Naive thymus-derived CD8-positive, alpha-beta T cell (primary cell): ENCODE measurements around the gene PPIP5K2. TPM values are rescaled to one million over a fixed set of nuclear protein-coding genes. Genes with fewer than 3 reads are reported as not detected.
A peak's percentile ranks its signal among the peaks of the same experiment; 100 is the strongest.

ENCODE experiments used
- ATAC-seq, 2 donors: fragments of 150-1000 bp; cut with Tn5 transposase in 1 of 2; sonication (Bioruptor Pico), chemical (Tn5 transposase) in 1 of 2; 1 replicate in 1 of 2; 2 replicates in 1 of 2; pipeline ENCODE4 v1.10.0; 2021; ENCODE audit warnings: mild to moderate bottlenecking in 2 of 2, moderate library complexity in 2 of 2
- POLR2A ChIA-PET: fragments of 350-600 bp; sonication (Branson Sonifier 250); formaldehyde crosslinking; loops from one replicate; lab custom pipeline; 2021; ENCODE audit warnings: antibody characterized with exemption; lab: Charles Lee
- DNase-seq, 10 donors: peaks; one replicate each; pipeline versions ENCODE4 v3.0.0 to v3.0.0-alpha.2; 2020 to 2022
- H3K27ac Mint-ChIP-seq, 10 donors: one replicate each; pipeline ENCODE4 v1.8.0; 2020 to 2022; ENCODE audit warnings: mild to moderate bottlenecking in 10 of 10, mixed read lengths in 10 of 10, moderate library complexity in 4 of 10, inconsistent platforms in 1 of 10
- H3K27me3 Mint-ChIP-seq, 5 donors: one replicate each; pipeline ENCODE4 v1.8.0; 2021 to 2022; ENCODE audit warnings: mixed read lengths in 5 of 5
- H3K36me3 Mint-ChIP-seq, 3 donors: one replicate each; pipeline ENCODE4 v1.8.0; 2020 to 2022; ENCODE audit warnings: mixed read lengths in 3 of 3, mild to moderate bottlenecking in 2 of 3, inconsistent platforms in 1 of 3
- H3K4me1 Mint-ChIP-seq, 4 donors: one replicate each; pipeline ENCODE4 v1.8.0; 2021 to 2022; ENCODE audit warnings: mixed read lengths in 4 of 4
- H3K4me3 Mint-ChIP-seq, 10 donors: one replicate each; pipeline ENCODE4 v1.8.0; 2020 to 2022; ENCODE audit warnings: mild to moderate bottlenecking in 10 of 10, mixed read lengths in 10 of 10, moderate library complexity in 6 of 10, inconsistent platforms in 1 of 10
- H3K9me3 Mint-ChIP-seq, 9 donors: one replicate each; pipeline ENCODE4 v1.8.0; 2020 to 2022; ENCODE audit warnings: mixed read lengths in 9 of 9, mild to moderate bottlenecking in 3 of 9, inconsistent platforms in 1 of 9, moderate library complexity in 1 of 9
- polyA plus RNA-seq, 3 donors: library from polyadenylated mRNA; unstranded; fragments of 300-500 nt; fragmentation: Illumina TruSeq; gene quantifications; one replicate each; pipeline ENCODE4 v1.2.3, GENCODE V29; 2021
- total RNA-seq, 8 experiments: library from RNA in 2 of 8; stranded (reverse) in 2 of 8; gene quantifications; one replicate each; pipeline ENCODE4 v1.2.3 and lab custom pipeline; 2021 to 2026

Gene PPIP5K2
- total and polyA plus RNA-seq, 5 experiments from 2014 or later = 19.9 to 77.2 (median 21.4) TPM

DNA sequence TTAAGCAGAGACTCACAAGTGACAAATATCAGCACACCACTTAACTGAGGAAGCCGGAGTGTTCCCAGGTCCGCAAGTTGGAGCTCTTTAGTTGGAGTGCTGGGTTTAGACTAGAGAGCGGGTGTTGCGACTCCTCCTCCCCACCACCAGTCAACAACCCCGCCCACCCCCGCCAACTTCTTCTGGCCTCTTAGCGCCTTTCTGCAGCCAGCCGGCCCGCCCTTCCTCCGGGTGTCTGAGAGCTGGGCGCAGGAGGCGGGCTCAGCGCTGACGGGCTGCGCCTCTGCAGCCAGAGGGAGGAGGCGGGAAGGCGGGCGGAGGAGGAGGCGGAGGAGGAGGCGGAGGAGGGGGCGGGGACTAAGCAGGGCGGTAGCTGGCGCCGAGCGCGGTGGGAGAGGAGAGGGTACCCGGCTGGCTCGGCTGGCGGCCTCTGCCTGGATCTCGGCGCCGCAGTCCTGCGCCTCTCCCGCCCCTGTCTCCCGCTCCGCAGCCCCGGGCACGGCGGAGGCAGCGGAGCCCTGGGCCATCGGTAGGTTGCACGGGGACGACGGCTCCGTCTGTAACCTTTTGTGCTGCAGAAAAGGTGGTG is 138.4 kb downstream of the PPIP5K2 start, which contains the start of gene MACIR:
TSS of gene MACIR (plus strand) at position 396 of the 589 bp plus-strand sequence. CDS start 17,157 bp downstream, outside the sequence.
- POLR2A ChIA-PET = interaction anchor here (1.4 to 2.9 kb wide), 3 partner anchors 18 to 305 kb away, joined by 4 to 20 read pairs (median 5); partner anchors contain the start of genes GIN1 and PPIP5K2
- H3K4me1 Mint-ChIP-seq = peaks cover 7 to 22% (median 15%) of the 10 kb centered on the region in 4 donors
- ATAC-seq (peak; percentile 88 to 91), DNase-seq (peak; percentile 82 to 96 (median 90))
- H3K4me3 Mint-ChIP-seq = peak within 1 kb of the TSS; percentile 81 to 92 (median 86)
- H3K27ac Mint-ChIP-seq = peak within 1 kb of the TSS; percentile 55 to 92 (median 88)
- no peaks in the 10 kb centered on the region for H3K9me3 Mint-ChIP-seq
- H3K27me3 Mint-ChIP-seq = peaks cover 3 to 20% (median 9%) of the 10 kb centered on the region in 5 donors
- H3K36me3 Mint-ChIP-seq = no peaks in the 10 kb centered on the region

DNA sequence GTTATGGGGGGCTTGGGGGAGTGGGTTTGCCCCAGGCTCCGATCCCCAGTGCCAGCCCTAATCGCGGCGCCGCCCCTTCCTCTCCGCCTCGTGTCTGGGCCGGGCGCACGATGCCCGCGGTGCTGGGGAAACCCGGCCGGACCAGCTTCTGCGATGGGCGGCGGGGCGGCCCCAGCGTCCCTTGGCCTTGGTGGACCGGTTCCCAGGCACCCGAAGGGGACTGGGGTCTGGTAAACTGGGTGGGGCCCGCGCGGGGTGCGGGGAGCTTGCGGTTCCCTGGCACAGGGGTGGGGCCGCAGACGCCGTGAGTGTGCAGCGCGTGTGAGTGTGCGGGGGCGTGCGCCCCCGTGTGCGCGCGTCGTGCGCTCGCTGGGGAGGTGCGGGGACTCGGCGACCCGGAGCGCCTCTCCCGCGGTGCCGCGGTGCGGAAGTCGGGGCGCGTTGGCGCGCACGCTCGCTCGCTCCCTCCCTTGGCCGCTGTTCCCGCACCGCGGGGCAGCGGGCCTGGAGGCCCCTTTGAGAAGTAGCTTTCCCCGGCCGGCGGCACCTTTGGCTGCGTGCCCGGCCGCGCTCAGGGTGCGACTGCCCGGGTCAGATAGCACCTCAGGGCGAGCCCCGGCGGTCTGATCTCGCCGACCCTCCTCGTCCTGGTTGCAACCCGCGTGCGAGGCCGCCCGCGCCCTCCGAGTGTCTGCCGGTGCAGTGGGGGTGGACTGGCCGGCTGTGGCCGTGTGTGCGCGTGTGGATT is 139.0 kb downstream of the PPIP5K2 start:
- DNase-seq (peak; percentile 43 to 75 (median 60)), ATAC-seq (peak; percentile 56 to 60)
- Mint-ChIP-seq H3K9me3 (no peaks in the 10 kb centered on the region), H3K4me1 (peaks cover 7 to 22% (median 15%) of the 10 kb centered on the region in 4 donors), H3K27ac (peak overlapping the region in 7 of 10 donors; percentile 52 to 85 (median 74)), H3K27me3 (peaks cover 3 to 20% (median 9%) of the 10 kb centered on the region in 5 donors), H3K4me3 (peak overlapping the region; percentile 81 to 92 (median 84)), H3K36me3 (no peaks in the 10 kb centered on the region)
- POLR2A ChIA-PET = interaction anchor here (1.4 to 2.9 kb wide), 3 partner anchors 17 to 304 kb away, joined by 4 to 20 read pairs (median 5); partner anchors contain the start of genes GIN1 and PPIP5K2

DNA sequence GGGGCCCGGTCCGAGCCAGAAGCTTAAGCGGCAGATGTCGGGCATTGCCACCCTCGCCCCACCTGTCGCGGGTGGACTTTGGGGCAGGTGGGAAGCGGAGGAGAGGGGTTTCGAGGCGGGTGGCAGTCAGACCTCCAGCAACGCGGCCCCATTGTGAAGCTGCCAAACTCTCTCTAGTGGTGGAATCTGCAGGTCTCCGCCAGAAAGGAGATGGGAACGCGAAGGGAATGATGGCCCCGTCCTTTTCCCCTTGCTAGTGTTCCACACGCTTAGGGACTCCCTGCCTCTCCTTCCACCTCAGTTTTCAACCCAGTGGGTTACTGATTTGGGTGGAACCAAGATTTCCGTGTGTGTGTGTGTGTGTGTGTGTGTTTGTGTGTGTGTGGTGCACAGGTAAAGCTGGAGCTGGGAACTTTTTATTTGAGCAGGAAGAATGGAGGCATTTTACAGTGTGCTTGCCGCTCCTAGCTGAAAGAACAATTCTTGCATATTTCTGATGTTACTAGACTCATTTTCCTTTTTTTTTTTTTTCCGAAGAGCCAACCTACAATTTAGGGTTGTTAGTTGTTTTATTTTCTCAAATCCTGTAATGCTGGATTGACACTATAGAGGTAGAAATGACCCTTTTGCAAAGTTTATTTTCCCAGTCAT is 139.7 kb downstream of the PPIP5K2 start:
- ATAC-seq (no peak), DNase-seq (peak in 5 of 10 donors; percentile 1 to 40 (median 12))
- Mint-ChIP-seq H3K9me3 (no peaks in the 10 kb centered on the region), H3K4me3 (peak overlapping the region; percentile 81 to 92 (median 84)), H3K4me1 (peaks cover 7 to 22% (median 15%) of the 10 kb centered on the region in 4 donors), H3K36me3 (no peaks in the 10 kb centered on the region), H3K27me3 (peaks cover 1 to 16% (median 8%) of the 10 kb centered on the region in 5 donors), H3K27ac (peak overlapping the region; percentile 12 to 85 (median 64))
- POLR2A ChIA-PET = interaction anchor here (1.6 to 2.9 kb wide), 2 partner anchors 16 to 140 kb away, joined by 5 to 20 read pairs; partner anchors contain the start of genes GIN1 and PPIP5K2

DNA sequence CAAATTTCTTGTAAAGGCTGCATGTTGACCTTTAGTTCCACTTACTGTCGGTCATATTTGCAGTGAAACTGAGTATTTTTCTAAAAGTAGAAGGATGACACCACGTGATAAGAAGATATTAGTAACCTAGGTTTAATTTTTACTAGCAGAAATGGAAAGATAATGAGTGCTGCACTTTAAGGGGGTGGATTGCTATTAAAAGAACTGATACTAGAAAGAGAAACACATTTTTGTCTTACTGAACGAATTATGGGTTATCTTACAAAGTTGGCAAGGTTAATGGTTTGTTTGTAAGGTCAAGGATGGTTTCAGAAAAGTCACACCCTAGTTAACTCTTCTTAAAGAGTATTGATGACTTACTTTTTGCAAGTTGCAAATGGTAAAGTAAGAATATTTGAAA is 140.8 kb downstream of the PPIP5K2 start:
- Mint-ChIP-seq H3K4me1 (peaks cover 7 to 22% (median 15%) of the 10 kb centered on the region in 4 donors), H3K4me3 (peak overlapping the region in 1 of 10 donors; percentile 66), H3K36me3 (no peaks in the 10 kb centered on the region), H3K9me3 (no peaks in the 10 kb centered on the region), H3K27me3 (peaks cover 0 to 5% (median 0%) of the 10 kb centered on the region in 5 donors), H3K27ac (no peak overlapping the region)
- ATAC-seq (no peak), DNase-seq (no peak)
- POLR2A ChIA-PET = no interaction called here

Other genes starting within 250 kb of the PPIP5K2 start
- 10 to 100 TPM; 14.6 to 17.4 TPM for gene GIN1, start 163 bp upstream of the PPIP5K2 start, total RNA-seq
- 1 to 10 TPM; 6.5 to 9.5 (median 8.1) TPM for gene GIN1, start 163 bp upstream of the PPIP5K2 start, polyA plus RNA-seq
- gene MACIR, start 138.5 kb downstream of the PPIP5K2 start, total RNA-seq = 1 to 10 TPM; 1.8 to 2.2 TPM
- gene MACIR, start 138.5 kb downstream of the PPIP5K2 start, polyA plus RNA-seq = 1 to 10 TPM in 1 of 3 donors, under 1 TPM in 2; 0.76 to 1.2 (median 0.82) TPM